MM.1S (cell line): ENCODE measurements around the gene E2F8.

Experiments used
- DNase-seq: peaks from one replicate; pipeline ENCODE4 v3.0.0-alpha.2; 2015
- H2AFZ ChIP-seq: fragments of 300-600 bp; sonication (generic); 2 replicates; pipeline ENCODE4 v1.6.0; 2016; ENCODE audit warnings: antibody characterized with exemption, low read length
- H3F3A ChIP-seq: fragments of 300-600 bp; sonication (generic); 2 replicates; pipeline ENCODE4 v1.6.1; 2016; ENCODE audit warnings: mild to moderate bottlenecking, antibody characterized with exemption, low read length, moderate library complexity, mixed read lengths; ENCODE audit not compliant: insufficient read depth
- H3K27ac ChIP-seq: fragments of 300-600 bp; sonication (generic); 2 replicates; pipeline ENCODE4 v1.5.1; 2016; ENCODE audit warnings: mild to moderate bottlenecking, low read length
- H3K27me3 ChIP-seq: fragments of 300-600 bp; sonication (generic); replicated peaks from 2 replicates; pipeline ENCODE4 v1.6.0; 2016; ENCODE audit warnings: low read length; ENCODE audit not compliant: insufficient read depth
- H3K36me3 ChIP-seq: fragments of 300-600 bp; sonication (generic); replicated peaks from 2 replicates; pipeline ENCODE4 v1.6.1; 2016; ENCODE audit warnings: mild to moderate bottlenecking, low read length, mixed read lengths; ENCODE audit not compliant: insufficient read depth
- H3K4me1 ChIP-seq: fragments of 300-600 bp; sonication (generic); 2 replicates; pipeline ENCODE4 v1.6.1; 2016; ENCODE audit warnings: low read length, mixed read lengths
- H3K4me2 ChIP-seq: fragments of 300-600 bp; sonication (generic); 2 replicates; pipeline ENCODE4 v1.6.0; 2016; ENCODE audit warnings: low read depth, low read length
- H3K4me3 ChIP-seq: fragments of 300-600 bp; sonication (generic); 2 replicates; pipeline ENCODE4 v1.5.1; 2016; ENCODE audit warnings: low read length, mixed read lengths
- H3K79me2 ChIP-seq: fragments of 300-600 bp; sonication (generic); 2 replicates; pipeline ENCODE4 v1.6.1; 2016; ENCODE audit warnings: mixed run types, low read length, mixed read lengths
- H3K9ac ChIP-seq: fragments of 300-600 bp; sonication (generic); 2 replicates; pipeline ENCODE4 v1.6.1; 2016; ENCODE audit warnings: low read length, mixed read lengths
- H3K9me2 ChIP-seq: fragments of 300-600 bp; sonication (generic); replicated peaks from 2 replicates; pipeline ENCODE4 v1.6.1; 2016; ENCODE audit warnings: mild to moderate bottlenecking, low read length, mixed read lengths; ENCODE audit not compliant: insufficient read depth
- H3K9me3 ChIP-seq: fragments of 300-600 bp; sonication (generic); replicated peaks from 2 replicates; pipeline ENCODE4 v1.6.1; 2016; ENCODE audit warnings: mild to moderate bottlenecking, low read length, mixed read lengths; ENCODE audit not compliant: insufficient read depth
- H4K20me1 ChIP-seq: fragments of 300-600 bp; sonication (generic); 2 replicates; pipeline ENCODE4 v1.6.1; 2016; ENCODE audit warnings: mild to moderate bottlenecking, low read length, moderate library complexity, mixed read lengths; ENCODE audit not compliant: insufficient read depth
- CTCF ChIP-seq: fragments of 300-600 bp; sonication (generic); IDR thresholded peaks from 2 replicates; pipeline ENCODE4 v1.5.1; 2016; ENCODE audit warnings: antibody characterized with exemption, low read length, mixed read lengths
- EZH2 ChIP-seq: fragments of 300-600 bp; sonication (generic); optimal IDR thresholded peaks from 2 replicates; pipeline ENCODE3; 2017; ENCODE audit warnings: low read depth, mild to moderate bottlenecking, antibody characterized with exemption, low read length, mixed read lengths
- EZH2phosphoT487 ChIP-seq: fragments of 300-600 bp; sonication (generic); IDR thresholded peaks from 2 replicates; pipeline ENCODE4 v1.6.1; 2018; ENCODE audit warnings: antibody characterized with exemption, low read length

Gene E2F8

GRCh38 chr11:19240420-19241259 is at the start of gene E2F8:
E2F8 (minus strand) TSS chr11:19240945; CDS start chr11:19240121, 824 bp downstream.
- H4K20me1 ChIP-seq, result no peaks in the 10 kb centered on the region
- peaks cover 30% of the 10 kb centered on the region for H3K4me1 ChIP-seq

GRCh38 chr11:19290356-19290755 is 49.6 kb upstream of the E2F8 start:
- Histone ChIP-seq H3K27ac (no peak overlapping the region), H3K27me3 (no peaks in the 10 kb centered on the region), H3K79me2 (no peaks in the 10 kb centered on the region), H3K36me3 (no peaks in the 10 kb centered on the region), H3K9me3 (no peaks in the 10 kb centered on the region), H3F3A (no peaks in the 10 kb centered on the region), H3K9ac (no peak overlapping the region), H3K9me2 (no peaks in the 10 kb centered on the region), H3K4me3 (no peak overlapping the region), H4K20me1 (no peaks in the 10 kb centered on the region), H2AFZ (no peak overlapping the region), H3K4me2 (no peak overlapping the region), H3K4me1 (no peaks in the 10 kb centered on the region)
- DNase-seq, result no peak
- TF ChIP-seq EZH2phosphoT487, result no peak
- TF ChIP-seq CTCF, result no peak
- no peak for TF ChIP-seq EZH2

More at GRCh38 chr11:19240420-19241259, at the start of gene E2F8:
- peak within 1 kb of the TSS; percentile 87 for H2AFZ ChIP-seq
- peaks cover 15% of the 10 kb centered on the region; the same call in 1 of the 2 replicates for H3K36me3 ChIP-seq
- peak within 1 kb of the TSS; percentile 93 for H3K9ac ChIP-seq
- no peaks in the 10 kb centered on the region for H3K27me3 ChIP-seq
- peak; percentile 97 for DNase-seq
- TF ChIP-seq EZH2phosphoT487 (no peak), CTCF (no peak), EZH2 (no peak)
- H3K9me2 ChIP-seq, result no peaks in the 10 kb centered on the region
- peak within 1 kb of the TSS; percentile 60; the same call in 1 of the 2 replicates for H3K27ac ChIP-seq
- H3K4me3 ChIP-seq, result peak within 1 kb of the TSS; percentile 98
- peak within 1 kb of the TSS; percentile 82 for H3K4me2 ChIP-seq
- peaks cover 16% of the 10 kb centered on the region; the same call in 1 of the 2 replicates for H3F3A ChIP-seq
- H3K79me2 ChIP-seq, result peaks cover 34% of the 10 kb centered on the region
- H3K9me3 ChIP-seq, result no peaks in the 10 kb centered on the region

- DNase-seq, result no peak
- TF ChIP-seq CTCF (no peak), EZH2 (no peak), EZH2phosphoT487 (no peak)
- Histone ChIP-seq H3K27me3 (no peaks in the 10 kb centered on the region), H3K9me2 (no peaks in the 10 kb centered on the region), H3F3A (no peaks in the 10 kb centered on the region), H3K27ac (no peak overlapping the region), H3K79me2 (no peaks in the 10 kb centered on the region), H3K4me1 (no peaks in the 10 kb centered on the region), H3K4me2 (no peak overlapping the region), H3K4me3 (no peak overlapping the region), H2AFZ (no peak overlapping the region), H3K9ac (no peak overlapping the region), H3K36me3 (no peaks in the 10 kb centered on the region), H3K9me3 (no peaks in the 10 kb centered on the region), H4K20me1 (no peaks in the 10 kb centered on the region)
These were observed 47.5 kb upstream of the E2F8 start for GRCh38 chr11:19288256-19288655.
